GM23338 (cell line): Measurements from ENCODE around the gene LIPA. TPM values are rescaled to one million over a fixed set of nuclear protein-coding genes. Genes with fewer than 3 reads are reported as not detected.
A peak's percentile ranks its signal among the peaks of the same experiment; 100 is the strongest.

ENCODE experiments used
- ATAC-seq: fragments of 200-7000 bp; cut with Tn5 transposase; 3 replicates; pipeline ENCODE4 v1.9.1; 2020
- DNase-seq: peaks from one replicate; pipeline ENCODE4 v3.0.0-alpha.2; 2015; ENCODE audit warnings: low spot score
- H2AFZ ChIP-seq: fragments of 200-600 bp; sonication (generic); 2 replicates; pipeline ENCODE4 v1.8.0; 2016; ENCODE audit warnings: antibody characterized with exemption, mild to moderate bottlenecking, moderate library complexity
- H3F3A ChIP-seq: fragments of 200-600 bp; sonication (generic); replicated peaks from 2 replicates; pipeline ENCODE4 v1.8.0; 2017; ENCODE audit warnings: antibody characterized with exemption, mixed run types, low read depth
- H3K27ac ChIP-seq: fragments of 200-600 bp; sonication (generic); 2 replicates; pipeline ENCODE4 v1.6.1; 2016; ENCODE audit warnings: low read depth
- H3K27me3 ChIP-seq: fragments of 200-600 bp; sonication (generic); 2 replicates; pipeline ENCODE4 v1.8.0; 2016; ENCODE audit warnings: mild to moderate bottlenecking, mixed run types, moderate library complexity; ENCODE audit not compliant: insufficient read depth
- H3K36me3 ChIP-seq: fragments of 200-600 bp; sonication (generic); 2 replicates; pipeline ENCODE4 v1.8.0; 2016; ENCODE audit warnings: mild to moderate bottlenecking; ENCODE audit not compliant: insufficient read depth
- H3K4me1 ChIP-seq: fragments of 200-600 bp; sonication (generic); 2 replicates; pipeline ENCODE4 v1.8.0; 2016; ENCODE audit warnings: mild to moderate bottlenecking, moderate library complexity; ENCODE audit not compliant: insufficient read depth
- H3K4me2 ChIP-seq: fragments of 200-600 bp; sonication (generic); 2 replicates; pipeline ENCODE4 v1.7.1; 2017; ENCODE audit warnings: mixed run types
- H3K4me3 ChIP-seq: fragments of 200-600 bp; sonication (generic); 2 replicates; pipeline ENCODE4 v1.6.1; 2016; ENCODE audit warnings: mixed run types
- H3K79me2 ChIP-seq: fragments of 200-600 bp; sonication (generic); replicated peaks from 2 replicates; pipeline ENCODE4 v1.8.0; 2017; ENCODE audit warnings: mild to moderate bottlenecking; ENCODE audit not compliant: insufficient read depth
- H3K9me2 ChIP-seq: fragments of 200-600 bp; sonication (generic); 2 replicates; pipeline ENCODE4 v1.8.0; 2017; ENCODE audit not compliant: insufficient read depth
- H4K20me1 ChIP-seq: fragments of 200-600 bp; sonication (generic); replicated peaks from 2 replicates; pipeline ENCODE4 v1.8.0; 2017; ENCODE audit warnings: mild to moderate bottlenecking; ENCODE audit not compliant: insufficient read depth
- H3K27ac Mint-ChIP-seq: 2 replicates; pipeline ENCODE4 v1.8.0; 2020; ENCODE audit warnings: inconsistent platforms, mild to moderate bottlenecking, moderate library complexity, mixed read lengths
- H3K27me3 Mint-ChIP-seq: 3 replicates; pipeline ENCODE4 v1.8.0; 2022; ENCODE audit warnings: low read depth, mild to moderate bottlenecking, moderate library complexity, mixed read lengths, inconsistent platforms; ENCODE audit not compliant: insufficient read depth, poor library complexity
- H3K36me3 Mint-ChIP-seq: 3 replicates; pipeline ENCODE4 v1.8.0; 2021; ENCODE audit warnings: low read depth, mild to moderate bottlenecking, inconsistent platforms, moderate library complexity, mixed read lengths
- H3K4me1 Mint-ChIP-seq: 3 replicates; pipeline ENCODE4 v1.8.0; 2020; ENCODE audit warnings: mild to moderate bottlenecking, inconsistent platforms, mixed read lengths
- H3K4me3 Mint-ChIP-seq: 3 replicates; pipeline ENCODE4 v1.8.0; 2021; ENCODE audit warnings: moderate library complexity, mild to moderate bottlenecking, inconsistent platforms, mixed read lengths
- H3K9me3 Mint-ChIP-seq: 3 replicates; pipeline ENCODE4 v1.8.0; 2020; ENCODE audit warnings: moderate library complexity, mild to moderate bottlenecking, inconsistent platforms, mixed read lengths
- CREB1 ChIP-seq: fragments of 250-450 bp; sonication (Bioruptor Pico); IDR thresholded peaks from 2 replicates; pipeline ENCODE4 v1.5.0; 2020; ENCODE audit warnings: low read depth, mild to moderate bottlenecking, moderate library complexity
- EZH2 ChIP-seq: fragments of 200-600 bp; sonication (generic); IDR thresholded peaks from one replicate; pipeline ENCODE4 v1.8.0; 2017; ENCODE audit warnings: antibody characterized with exemption, mild to moderate bottlenecking, low read depth; ENCODE audit not compliant: unreplicated experiment
- EZH2phosphoT487 ChIP-seq: fragments of 200-600 bp; sonication (generic); IDR thresholded peaks from one replicate; pipeline ENCODE4 v1.8.1; 2018; ENCODE audit warnings: antibody characterized with exemption; ENCODE audit not compliant: unreplicated experiment
- JUNB ChIP-seq: IDR thresholded peaks from one replicate; pipeline ENCODE4 v1.6.1; 2016; ENCODE audit warnings: antibody characterized with exemption; ENCODE audit not compliant: unreplicated experiment
- NANOG ChIP-seq: IDR thresholded peaks from 2 replicates; pipeline ENCODE4 v1.6.1; 2016; ENCODE audit warnings: antibody characterized with exemption, borderline replicate concordance
- POLR2AphosphoS5 ChIP-seq: IDR thresholded peaks from 2 replicates; pipeline ENCODE4 v1.6.1; 2016; ENCODE audit warnings: antibody characterized with exemption, low read depth
- ZNF114 ChIP-seq: fragments of 250-450 bp; sonication (Bioruptor Pico); IDR thresholded peaks from 2 replicates; pipeline ENCODE4 v1.5.0; 2020; ENCODE audit warnings: mild to moderate bottlenecking, moderate library complexity
- ZNF331 ChIP-seq: fragments of 250-450 bp; sonication (Bioruptor Pico); IDR thresholded peaks from 2 replicates; pipeline ENCODE4 v1.5.0; 2020; ENCODE audit warnings: low read depth, mild to moderate bottlenecking, moderate library complexity
- polyA plus RNA-seq: library from polyadenylated mRNA; unstranded; fragments of >200 nt; fragmentation: Nextera tagmentation; extraction: Ambion mirVana; gene quantifications from 2 replicates; pipeline ENCODE4 v1.2.1, GENCODE V29; 2016
- total RNA-seq: library from RNA; depleted of rRNA; stranded (reverse); fragments of >200 nt; shearing (Covaris generic); gene quantifications from 2 replicates; pipeline ENCODE4 v1.2.3, GENCODE V29; 2014
- TF ChIP-seq, protein P1 (sequence below), 2 experiments: fragments of 200-600 bp in 1 of 2; sonication (generic) in 1 of 2; conservative IDR thresholded peaks; 2 replicates each; pipeline versions ENCODE4 v1.5.1 to v1.6.1; 2016 to 2017; ENCODE audit warnings: antibody characterized with exemption in 2 of 2, low read depth in 2 of 2, mild to moderate bottlenecking in 2 of 2, moderate library complexity in 1 of 2
- TF ChIP-seq, protein P2 (sequence below): fragments of 250-450 bp; sonication (Bioruptor Pico); IDR thresholded peaks from 2 replicates; pipeline ENCODE4 v1.5.0; 2020; ENCODE audit warnings: mild to moderate bottlenecking, moderate library complexity
- TF ChIP-seq, protein P3 (sequence below): IDR thresholded peaks from 2 replicates; pipeline ENCODE4 v1.6.1; 2016; ENCODE audit warnings: antibody characterized with exemption

The LIPA gene
- total and polyA plus RNA-seq, 2 experiments from 2014 or later, result 37.8 to 86.3 TPM

DNA sequence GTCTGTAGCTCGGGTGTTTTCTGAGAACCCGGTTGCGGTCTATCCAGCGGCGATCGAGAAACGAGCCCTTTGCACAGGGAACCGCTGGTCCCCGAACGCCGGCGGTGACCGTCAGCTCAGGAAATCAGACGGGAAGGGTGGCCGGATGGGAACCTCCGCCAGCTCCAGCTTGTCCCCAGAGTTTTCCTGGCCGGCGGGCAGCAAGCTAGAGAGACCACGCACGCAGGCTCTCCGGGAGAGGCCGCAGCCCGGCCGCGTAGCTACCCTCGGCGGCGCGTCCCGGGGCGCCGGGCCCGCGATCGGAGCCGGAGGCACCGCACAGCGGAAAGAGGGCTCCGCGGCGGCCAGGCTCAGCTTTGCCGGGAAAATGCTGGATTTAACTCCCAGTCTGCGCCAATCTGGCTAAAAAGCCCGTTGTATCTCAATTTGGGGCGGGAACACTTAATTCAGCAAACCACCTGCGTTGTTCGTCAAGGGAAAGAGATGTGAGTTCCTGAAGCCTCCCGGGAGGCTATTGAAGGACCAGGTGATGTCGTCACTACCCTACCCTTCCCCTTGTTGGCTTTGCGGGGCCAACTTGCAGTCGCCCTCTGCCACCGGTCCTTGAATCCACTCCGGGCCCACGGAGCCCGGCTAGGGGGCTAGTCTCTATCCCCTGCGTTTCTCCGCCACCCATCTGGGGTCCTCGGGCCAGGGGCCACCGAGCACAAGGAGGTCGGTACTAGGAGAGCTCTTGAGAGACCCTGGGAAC is 43.6 kb downstream of the LIPA start:
- no peaks in the 10 kb centered on the region for H3K36me3 ChIP-seq
- H3K4me3 ChIP-seq, result peak overlapping the region; percentile 74
- peaks cover 68% of the 10 kb centered on the region for H3K27me3 ChIP-seq
- Mint-ChIP-seq H3K27ac (no peak overlapping the region), H3K27me3 (peaks cover 45% of the 10 kb centered on the region), H3K36me3 (no peaks in the 10 kb centered on the region), H3K4me1 (peaks cover 16% of the 10 kb centered on the region), H3K9me3 (no peaks in the 10 kb centered on the region; the same call in 2 of the 3 replicates), H3K4me3 (peak overlapping the region; percentile 74)
- peak overlapping the region; percentile 99 for H2AFZ ChIP-seq
- peak overlapping the region; percentile 99 for H3K4me2 ChIP-seq
- H4K20me1 ChIP-seq, result no peaks in the 10 kb centered on the region
- no peaks in the 10 kb centered on the region for H3K9me2 ChIP-seq
- TF ChIP-seq POLR2AphosphoS5 (peak; percentile 41; the same call in 1 of the 2 replicates), ZNF331 (no peak), JUNB (no peak), NANOG (no peak), EZH2phosphoT487 (peak; percentile 15), ZNF114 (CRISPR knock-in tag) (0 out of 2 replicates have a peak, but pooled peaks have one; percentile 18), EZH2 (no peak), CREB1 (peak; percentile 50; the same call in 1 of the 2 replicates)
- TF ChIP-seq, protein P1, sequence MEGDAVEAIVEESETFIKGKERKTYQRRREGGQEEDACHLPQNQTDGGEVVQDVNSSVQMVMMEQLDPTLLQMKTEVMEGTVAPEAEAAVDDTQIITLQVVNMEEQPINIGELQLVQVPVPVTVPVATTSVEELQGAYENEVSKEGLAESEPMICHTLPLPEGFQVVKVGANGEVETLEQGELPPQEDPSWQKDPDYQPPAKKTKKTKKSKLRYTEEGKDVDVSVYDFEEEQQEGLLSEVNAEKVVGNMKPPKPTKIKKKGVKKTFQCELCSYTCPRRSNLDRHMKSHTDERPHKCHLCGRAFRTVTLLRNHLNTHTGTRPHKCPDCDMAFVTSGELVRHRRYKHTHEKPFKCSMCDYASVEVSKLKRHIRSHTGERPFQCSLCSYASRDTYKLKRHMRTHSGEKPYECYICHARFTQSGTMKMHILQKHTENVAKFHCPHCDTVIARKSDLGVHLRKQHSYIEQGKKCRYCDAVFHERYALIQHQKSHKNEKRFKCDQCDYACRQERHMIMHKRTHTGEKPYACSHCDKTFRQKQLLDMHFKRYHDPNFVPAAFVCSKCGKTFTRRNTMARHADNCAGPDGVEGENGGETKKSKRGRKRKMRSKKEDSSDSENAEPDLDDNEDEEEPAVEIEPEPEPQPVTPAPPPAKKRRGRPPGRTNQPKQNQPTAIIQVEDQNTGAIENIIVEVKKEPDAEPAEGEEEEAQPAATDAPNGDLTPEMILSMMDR (conservative IDR thresholded peaks at IDR 0.05; ENCODE audit: low read depth in 2 of 2), result no peak
- no peaks in the 10 kb centered on the region for H3K79me2 ChIP-seq
- DNase-seq, result peak; percentile 73
- H3K27ac ChIP-seq, result no peak overlapping the region
- peak; percentile 64 for ATAC-seq
- H3F3A ChIP-seq, result 0 out of 2 replicates have a peak, but pooled peaks cover 7% of the 10 kb centered on the region
- H3K4me1 ChIP-seq, result peaks cover 30% of the 10 kb centered on the region

DNA sequence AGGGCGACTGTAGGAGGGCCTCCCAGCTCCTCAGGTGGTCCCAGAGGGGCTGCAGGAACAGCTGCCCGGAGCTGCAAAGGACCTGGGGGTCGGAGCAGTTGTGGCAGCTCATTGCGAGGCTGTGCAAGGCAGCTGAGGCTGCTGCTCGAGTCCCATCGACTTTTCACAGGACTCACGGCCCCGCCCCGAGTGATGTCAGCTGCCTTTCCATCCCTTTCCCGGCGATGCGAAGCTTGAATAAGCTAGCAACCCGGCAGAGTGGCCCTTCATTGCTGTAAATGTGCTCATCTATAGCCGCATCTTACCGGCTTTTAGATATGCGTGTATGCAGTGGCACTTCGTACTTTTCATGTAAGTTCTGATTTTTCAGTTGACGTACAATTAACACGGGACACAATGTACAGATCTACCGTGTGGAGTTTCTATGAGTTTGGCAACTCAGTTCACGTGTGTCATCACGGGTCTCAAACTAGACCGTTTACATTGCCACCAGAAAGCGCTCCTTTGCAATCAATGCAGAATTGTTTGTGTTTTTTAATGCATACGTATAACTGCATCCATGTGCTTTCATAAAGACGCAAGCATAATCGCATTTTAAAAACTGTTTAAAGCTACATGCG is 44.3 kb downstream of the LIPA start, which contains the start of gene CH25H:
CH25H (minus strand) TSS at position 137 of the 620 bp plus-strand sequence; CDS start at position 112, 25 bp downstream.
- Histone ChIP-seq H3K4me3 (peak within 1 kb of the TSS; percentile 74), H3K9me2 (no peaks in the 10 kb centered on the region), H3K4me1 (peaks cover 30% of the 10 kb centered on the region), H3K27me3 (peaks cover 68% of the 10 kb centered on the region), H3K4me2 (peak within 1 kb of the TSS; percentile 99), H2AFZ (peak within 1 kb of the TSS; percentile 99), H3K27ac (no peak within 1 kb of the TSS), H3K79me2 (no peaks in the 10 kb centered on the region), H3K36me3 (no peaks in the 10 kb centered on the region), H4K20me1 (no peaks in the 10 kb centered on the region), H3F3A (0 out of 2 replicates have a peak, but pooled peaks cover 7% of the 10 kb centered on the region)
- Mint-ChIP-seq H3K4me1 (peaks cover 16% of the 10 kb centered on the region), H3K9me3 (no peaks in the 10 kb centered on the region; the same call in 2 of the 3 replicates), H3K27ac (no peak within 1 kb of the TSS), H3K27me3 (peaks cover 45% of the 10 kb centered on the region), H3K36me3 (no peaks in the 10 kb centered on the region), H3K4me3 (peak within 1 kb of the TSS; percentile 74)
- ATAC-seq (peak; percentile 73), DNase-seq (peak; percentile 86)
- no peak for TF ChIP-seq ZNF114 (CRISPR knock-in tag)
- TF ChIP-seq CREB1, result no peak
- TF ChIP-seq, protein P2, sequence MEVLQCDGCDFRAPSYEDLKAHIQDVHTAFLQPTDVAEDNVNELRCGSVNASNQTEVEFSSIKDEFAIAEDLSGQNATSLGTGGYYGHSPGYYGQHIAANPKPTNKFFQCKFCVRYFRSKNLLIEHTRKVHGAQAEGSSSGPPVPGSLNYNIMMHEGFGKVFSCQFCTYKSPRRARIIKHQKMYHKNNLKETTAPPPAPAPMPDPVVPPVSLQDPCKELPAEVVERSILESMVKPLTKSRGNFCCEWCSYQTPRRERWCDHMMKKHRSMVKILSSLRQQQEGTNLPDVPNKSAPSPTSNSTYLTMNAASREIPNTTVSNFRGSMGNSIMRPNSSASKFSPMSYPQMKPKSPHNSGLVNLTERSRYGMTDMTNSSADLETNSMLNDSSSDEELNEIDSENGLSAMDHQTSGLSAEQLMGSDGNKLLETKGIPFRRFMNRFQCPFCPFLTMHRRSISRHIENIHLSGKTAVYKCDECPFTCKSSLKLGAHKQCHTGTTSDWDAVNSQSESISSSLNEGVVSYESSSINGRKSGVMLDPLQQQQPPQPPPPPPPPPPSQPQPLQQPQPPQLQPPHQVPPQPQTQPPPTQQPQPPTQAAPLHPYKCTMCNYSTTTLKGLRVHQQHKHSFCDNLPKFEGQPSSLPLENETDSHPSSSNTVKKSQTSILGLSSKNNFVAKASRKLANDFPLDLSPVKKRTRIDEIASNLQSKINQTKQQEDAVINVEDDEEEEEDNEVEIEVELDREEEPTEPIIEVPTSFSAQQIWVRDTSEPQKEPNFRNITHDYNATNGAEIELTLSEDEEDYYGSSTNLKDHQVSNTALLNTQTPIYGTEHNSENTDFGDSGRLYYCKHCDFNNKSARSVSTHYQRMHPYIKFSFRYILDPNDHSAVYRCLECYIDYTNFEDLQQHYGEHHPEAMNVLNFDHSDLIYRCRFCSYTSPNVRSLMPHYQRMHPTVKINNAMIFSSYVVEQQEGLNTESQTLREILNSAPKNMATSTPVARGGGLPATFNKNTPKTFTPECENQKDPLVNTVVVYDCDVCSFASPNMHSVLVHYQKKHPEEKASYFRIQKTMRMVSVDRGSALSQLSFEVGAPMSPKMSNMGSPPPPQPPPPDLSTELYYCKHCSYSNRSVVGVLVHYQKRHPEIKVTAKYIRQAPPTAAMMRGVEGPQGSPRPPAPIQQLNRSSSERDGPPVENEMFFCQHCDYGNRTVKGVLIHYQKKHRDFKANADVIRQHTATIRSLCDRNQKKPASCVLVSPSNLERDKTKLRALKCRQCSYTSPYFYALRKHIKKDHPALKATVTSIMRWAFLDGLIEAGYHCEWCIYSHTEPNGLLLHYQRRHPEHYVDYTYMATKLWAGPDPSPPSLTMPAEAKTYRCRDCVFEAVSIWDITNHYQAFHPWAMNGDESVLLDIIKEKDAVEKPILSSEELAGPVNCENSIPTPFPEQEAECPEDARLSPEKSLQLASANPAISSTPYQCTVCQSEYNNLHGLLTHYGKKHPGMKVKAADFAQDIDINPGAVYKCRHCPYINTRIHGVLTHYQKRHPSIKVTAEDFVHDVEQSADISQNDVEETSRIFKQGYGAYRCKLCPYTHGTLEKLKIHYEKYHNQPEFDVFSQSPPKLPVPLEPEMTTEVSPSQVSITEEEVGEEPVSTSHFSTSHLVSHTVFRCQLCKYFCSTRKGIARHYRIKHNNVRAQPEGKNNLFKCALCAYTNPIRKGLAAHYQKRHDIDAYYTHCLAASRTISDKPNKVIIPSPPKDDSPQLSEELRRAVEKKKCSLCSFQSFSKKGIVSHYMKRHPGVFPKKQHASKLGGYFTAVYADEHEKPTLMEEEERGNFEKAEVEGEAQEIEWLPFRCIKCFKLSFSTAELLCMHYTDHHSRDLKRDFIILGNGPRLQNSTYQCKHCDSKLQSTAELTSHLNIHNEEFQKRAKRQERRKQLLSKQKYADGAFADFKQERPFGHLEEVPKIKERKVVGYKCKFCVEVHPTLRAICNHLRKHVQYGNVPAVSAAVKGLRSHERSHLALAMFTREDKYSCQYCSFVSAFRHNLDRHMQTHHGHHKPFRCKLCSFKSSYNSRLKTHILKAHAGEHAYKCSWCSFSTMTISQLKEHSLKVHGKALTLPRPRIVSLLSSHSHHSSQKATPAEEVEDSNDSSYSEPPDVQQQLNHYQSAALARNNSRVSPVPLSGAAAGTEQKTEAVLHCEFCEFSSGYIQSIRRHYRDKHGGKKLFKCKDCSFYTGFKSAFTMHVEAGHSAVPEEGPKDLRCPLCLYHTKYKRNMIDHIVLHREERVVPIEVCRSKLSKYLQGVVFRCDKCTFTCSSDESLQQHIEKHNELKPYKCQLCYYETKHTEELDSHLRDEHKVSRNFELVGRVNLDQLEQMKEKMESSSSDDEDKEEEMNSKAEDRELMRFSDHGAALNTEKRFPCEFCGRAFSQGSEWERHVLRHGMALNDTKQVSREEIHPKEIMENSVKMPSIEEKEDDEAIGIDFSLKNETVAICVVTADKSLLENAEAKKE (CRISPR knock-in tag), result no peak
- TF ChIP-seq ZNF331, result no peak
- no peak for TF ChIP-seq NANOG
- TF ChIP-seq, protein P3, sequence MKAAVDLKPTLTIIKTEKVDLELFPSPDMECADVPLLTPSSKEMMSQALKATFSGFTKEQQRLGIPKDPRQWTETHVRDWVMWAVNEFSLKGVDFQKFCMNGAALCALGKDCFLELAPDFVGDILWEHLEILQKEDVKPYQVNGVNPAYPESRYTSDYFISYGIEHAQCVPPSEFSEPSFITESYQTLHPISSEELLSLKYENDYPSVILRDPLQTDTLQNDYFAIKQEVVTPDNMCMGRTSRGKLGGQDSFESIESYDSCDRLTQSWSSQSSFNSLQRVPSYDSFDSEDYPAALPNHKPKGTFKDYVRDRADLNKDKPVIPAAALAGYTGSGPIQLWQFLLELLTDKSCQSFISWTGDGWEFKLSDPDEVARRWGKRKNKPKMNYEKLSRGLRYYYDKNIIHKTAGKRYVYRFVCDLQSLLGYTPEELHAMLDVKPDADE, result no peak
- peak; percentile 75 for TF ChIP-seq EZH2
- TF ChIP-seq JUNB, result no peak
